Measurements from ENCODE around the gene HOXB1.

The HOXB1 gene

GRCh38 chr17:48567209-48567608 lies 36.4 kb upstream of the HOXB1 start:
- no peak for DNase-seq

- no peak for DNase-seq
Observed at GRCh38 chr17:48566717-48567116, 35.9 kb upstream of the HOXB1 start.

- DNase-seq = no peak
Observed at GRCh38 chr17:48565925-48566710, 35.3 kb upstream of the HOXB1 start.

GRCh38 chr17:48565022-48565554 lies 34.3 kb upstream of the HOXB1 start:
- no peak for DNase-seq

GRCh38 chr17:48564188-48565021 lies 33.6 kb upstream of the HOXB1 start:
- DNase-seq = no peak

GRCh38 chr17:48563867-48564187 lies 33.0 kb upstream of the HOXB1 start:
- DNase-seq = no peak

GRCh38 chr17:48563385-48563838 lies 32.6 kb upstream of the HOXB1 start:
- no peak for DNase-seq

- no peak for DNase-seq
Observed at GRCh38 chr17:48562934-48563333, 32.1 kb upstream of the HOXB1 start.

- no peak for DNase-seq
Observed at GRCh38 chr17:48561884-48562810, 31.3 kb upstream of the HOXB1 start.

- DNase-seq = no peak
Observed at GRCh38 chr17:48559840-48560817, 29.3 kb upstream of the HOXB1 start.

- no peak for DNase-seq
Observed at GRCh38 chr17:48559122-48559839, 28.5 kb upstream of the HOXB1 start.

GRCh38 chr17:48558831-48559121 lies 28.0 kb upstream of the HOXB1 start:
- DNase-seq = no peak

- DNase-seq = no peak
Observed at GRCh38 chr17:48558057-48558830, 27.4 kb upstream of the HOXB1 start.

GRCh38 chr17:48556576-48557401 lies 26.0 kb upstream of the HOXB1 start:
- no peak for DNase-seq

- no peak for DNase-seq
Observed at GRCh38 chr17:48556229-48556575, 25.4 kb upstream of the HOXB1 start.

GRCh38 chr17:48555258-48556228 lies 24.7 kb upstream of the HOXB1 start:
- no peak for DNase-seq

GRCh38 chr17:48554412-48555257 lies 23.8 kb upstream of the HOXB1 start:
- DNase-seq = no peak
